GM04503 (cell line): ENCODE measurements around the gene RBP4.

ENCODE experiments used
- DNase-seq: peaks from one replicate; pipeline ENCODE4 v3.0.0-alpha.2; 2012; ENCODE audit warnings: low read depth

Gene RBP4

DNA sequence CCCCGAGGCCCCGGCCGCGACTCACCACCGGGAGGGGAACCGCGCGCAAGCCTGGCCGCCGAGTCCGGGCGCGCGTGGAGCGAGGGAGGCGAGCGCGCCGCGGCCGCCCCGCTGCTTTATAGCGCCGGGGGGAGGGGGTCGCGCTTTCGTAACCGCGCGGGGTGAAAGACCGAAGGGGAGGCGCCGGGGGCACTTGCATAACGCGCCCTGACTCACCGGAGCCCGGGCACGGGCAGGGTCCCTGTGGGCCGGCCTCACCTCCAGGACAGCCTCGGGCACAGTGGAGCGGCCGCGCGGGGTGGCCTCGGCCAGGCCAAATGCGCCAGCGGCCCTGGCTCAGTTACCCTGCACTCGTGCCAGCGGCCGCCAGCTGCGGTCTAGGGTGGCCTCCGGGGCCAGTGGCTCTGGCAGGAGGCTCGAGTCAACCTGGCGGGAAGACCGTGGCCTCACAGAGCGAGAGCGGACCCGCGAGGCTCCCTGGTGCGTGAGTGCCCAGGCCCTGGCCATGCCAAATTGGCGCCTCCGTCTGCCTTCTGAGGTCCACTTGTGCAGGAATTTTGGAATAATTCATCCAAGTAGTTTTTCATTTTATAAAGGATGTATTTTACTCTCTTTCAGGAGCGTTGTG lies at the start of gene RBP4:
RBP4 (minus strand) TSS at position 90 of the 628 bp plus-strand sequence. CDS start 207 bp downstream, outside the sequence.
- DNase-seq = no peak

DNA sequence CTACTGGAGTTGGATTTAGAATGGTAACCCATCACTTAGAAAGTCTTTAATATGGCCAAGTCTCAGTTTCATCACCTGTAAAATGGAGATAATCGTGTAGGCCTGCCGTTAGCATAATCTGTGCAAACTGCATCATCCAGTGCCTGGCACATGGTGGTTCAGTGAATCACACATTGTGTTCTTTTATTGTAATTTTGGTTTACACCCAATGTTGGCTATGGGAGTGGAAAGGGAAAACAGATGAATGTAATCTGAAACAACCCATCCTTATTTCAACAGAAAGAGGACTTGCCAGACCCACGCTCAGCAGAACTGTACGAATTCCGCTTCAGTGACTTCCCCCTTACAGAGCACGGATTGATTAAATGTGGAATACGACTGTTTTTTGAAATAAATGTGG lies 38.8 kb upstream of the RBP4 start:
- no peak for DNase-seq

DNA sequence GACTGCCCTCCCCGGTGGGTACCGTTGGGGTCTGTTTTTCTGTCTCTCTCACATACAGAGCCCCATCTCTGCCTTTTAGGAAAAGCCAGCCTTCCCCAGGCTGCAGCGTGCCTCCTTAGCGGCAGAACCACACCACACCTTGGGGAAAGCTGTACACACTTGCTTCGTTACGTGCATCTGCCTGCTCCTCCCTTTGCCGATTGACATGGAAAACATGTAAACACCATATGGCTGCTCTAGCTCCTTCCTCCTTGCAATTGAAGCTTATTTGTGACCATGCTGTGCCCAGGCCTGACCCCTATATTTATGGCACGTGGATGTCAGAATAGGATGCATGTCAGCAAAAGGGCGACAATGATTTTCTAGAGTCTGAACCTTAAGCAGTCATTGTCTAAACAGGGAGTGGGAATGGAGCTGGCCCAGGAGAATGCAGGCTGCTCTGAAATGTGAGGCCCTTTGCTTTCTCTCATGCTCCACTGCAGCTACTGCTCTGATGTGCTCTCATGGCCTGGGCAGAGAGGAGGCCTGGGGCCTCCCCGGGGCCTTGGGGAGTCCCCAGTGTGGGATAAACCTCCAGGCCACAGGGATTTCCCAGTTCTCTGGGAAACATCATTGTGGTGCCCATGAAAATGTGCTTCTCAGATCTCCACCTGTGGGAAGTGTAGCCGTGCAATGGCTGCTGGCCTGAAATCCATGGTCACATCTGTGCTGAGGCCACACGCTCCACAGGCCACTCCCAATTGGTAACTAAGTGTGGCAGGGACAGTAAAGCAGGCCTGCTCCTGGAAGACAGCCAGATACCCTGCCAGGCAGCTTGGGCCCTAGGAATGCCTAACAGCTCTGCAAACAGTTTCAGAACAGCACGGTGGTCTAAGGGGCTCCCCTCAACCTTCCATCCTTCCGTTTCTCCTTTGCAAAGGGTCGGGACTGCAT lies 29.9 kb upstream of the RBP4 start:
- no peak for DNase-seq

DNA sequence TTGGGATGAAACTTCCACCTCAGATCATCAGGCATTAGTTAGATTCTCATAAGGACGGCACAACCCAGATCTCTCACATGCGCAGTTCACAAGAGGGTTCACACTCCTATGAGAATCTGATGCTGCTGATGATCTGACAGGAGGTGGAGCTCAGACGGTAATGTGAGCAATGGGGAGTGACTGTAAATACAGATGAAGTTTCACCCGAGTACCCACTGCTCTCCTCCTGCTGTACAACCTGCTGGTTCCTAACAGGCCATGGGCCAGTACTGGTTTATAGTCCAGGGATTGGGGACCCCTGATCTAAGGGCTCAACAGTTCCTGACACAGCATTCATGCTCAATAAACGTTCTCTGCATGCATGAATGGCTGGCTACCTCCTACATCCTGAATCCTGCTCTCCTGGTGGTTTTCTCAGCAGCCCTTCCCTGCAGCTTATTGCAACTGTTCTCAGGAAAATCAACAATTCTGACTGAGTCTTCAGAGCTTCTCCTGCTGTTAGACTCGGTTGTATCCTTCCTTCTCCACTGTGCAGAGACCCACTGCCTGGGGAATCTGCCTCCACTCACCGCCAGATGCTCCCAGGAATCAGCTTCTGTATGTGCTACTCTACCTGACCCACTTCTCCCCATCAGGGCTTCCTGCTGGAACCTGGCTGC lies 28.7 kb upstream of the RBP4 start:
- DNase-seq = no peak

DNA sequence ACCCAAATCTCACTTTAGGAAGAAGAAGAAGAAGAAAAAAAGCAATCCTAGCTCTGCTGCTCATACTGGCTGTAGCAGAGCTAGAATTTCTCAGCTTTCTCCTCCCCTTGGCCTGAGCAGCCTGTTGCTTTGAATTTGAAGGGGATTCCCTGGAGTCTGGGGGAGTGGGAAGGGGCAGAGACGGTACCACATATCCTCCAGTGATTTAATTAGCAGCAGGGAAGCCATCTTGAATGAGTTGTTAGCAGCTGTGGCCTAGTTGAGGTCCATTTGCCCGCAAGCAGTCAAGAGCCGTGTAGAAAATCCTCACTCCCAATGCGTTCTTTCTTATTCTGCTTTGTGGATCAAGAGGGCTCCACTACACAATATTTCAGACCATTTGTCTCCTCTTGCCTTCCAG lies 27.8 kb upstream of the RBP4 start:
- DNase-seq = no peak

DNA sequence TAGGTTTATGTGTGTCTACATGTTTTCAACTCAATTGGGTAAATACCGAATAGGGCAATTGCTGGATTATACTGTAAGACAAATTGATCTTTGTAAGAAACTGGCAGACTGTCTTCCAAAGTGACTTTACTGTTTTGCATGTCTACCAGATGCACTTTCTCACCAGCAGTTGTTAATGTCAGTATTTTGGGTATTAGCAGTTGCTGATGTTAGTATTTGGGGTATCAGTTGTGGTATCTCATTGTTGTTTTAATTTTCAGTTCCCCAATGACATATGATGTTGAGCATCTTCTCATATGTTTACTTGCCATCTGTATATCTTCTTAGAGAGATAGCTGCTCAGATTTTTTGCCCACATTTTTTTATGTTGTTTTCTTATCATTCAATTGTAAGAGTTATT lies 21.9 kb upstream of the RBP4 start:
- DNase-seq = no peak

DNA sequence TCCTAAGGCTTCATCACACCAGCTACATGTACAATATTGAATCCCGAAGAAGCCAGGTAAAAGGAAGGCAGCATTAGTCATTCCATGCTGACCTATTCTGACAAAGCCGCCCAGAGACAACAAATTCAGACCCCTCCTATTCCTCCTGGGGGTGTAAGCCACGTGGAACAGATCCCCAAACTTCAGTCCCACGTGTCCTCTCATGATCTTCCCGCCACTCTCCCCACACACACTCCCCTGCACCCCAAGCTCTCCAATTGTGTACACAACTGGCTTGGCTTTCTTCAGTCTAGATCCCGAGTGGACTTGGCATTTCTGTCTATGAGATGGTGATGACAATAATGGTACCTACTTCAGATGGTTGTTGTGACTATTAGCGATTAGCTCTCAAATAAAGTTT lies 19.9 kb upstream of the RBP4 start:
- DNase-seq = no peak

DNA sequence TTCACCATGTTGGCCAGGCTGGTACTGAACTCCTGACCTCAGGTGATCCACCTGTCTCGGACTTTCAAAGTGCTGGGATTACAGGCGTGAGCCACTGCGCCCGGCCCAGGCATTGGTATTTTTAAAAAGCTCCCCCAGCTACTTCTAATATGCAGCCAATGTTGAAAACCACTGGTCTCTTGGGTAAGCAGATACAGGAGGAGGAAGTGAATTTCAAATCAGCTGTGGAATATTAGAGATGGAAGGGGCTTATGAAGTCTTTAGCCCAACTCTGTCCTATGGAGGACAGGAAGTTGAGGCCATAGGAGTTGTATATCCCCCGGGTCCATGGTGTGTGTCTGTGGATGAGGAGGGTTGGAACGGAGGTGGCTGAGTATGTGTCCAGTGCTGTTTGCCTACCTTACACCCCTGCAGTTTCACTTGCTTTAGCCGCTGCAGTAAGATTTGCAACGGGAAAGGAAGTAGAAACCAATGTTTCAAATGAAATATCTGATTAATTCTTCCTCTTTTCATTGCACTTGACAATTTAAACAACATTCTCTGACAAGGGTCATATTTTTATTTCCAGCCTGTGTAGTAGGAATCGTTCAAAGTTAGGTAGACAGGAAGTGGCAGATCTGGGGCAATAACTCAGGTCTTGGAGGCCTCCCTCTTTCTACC lies 14.7 kb upstream of the RBP4 start:
- no peak for DNase-seq

DNA sequence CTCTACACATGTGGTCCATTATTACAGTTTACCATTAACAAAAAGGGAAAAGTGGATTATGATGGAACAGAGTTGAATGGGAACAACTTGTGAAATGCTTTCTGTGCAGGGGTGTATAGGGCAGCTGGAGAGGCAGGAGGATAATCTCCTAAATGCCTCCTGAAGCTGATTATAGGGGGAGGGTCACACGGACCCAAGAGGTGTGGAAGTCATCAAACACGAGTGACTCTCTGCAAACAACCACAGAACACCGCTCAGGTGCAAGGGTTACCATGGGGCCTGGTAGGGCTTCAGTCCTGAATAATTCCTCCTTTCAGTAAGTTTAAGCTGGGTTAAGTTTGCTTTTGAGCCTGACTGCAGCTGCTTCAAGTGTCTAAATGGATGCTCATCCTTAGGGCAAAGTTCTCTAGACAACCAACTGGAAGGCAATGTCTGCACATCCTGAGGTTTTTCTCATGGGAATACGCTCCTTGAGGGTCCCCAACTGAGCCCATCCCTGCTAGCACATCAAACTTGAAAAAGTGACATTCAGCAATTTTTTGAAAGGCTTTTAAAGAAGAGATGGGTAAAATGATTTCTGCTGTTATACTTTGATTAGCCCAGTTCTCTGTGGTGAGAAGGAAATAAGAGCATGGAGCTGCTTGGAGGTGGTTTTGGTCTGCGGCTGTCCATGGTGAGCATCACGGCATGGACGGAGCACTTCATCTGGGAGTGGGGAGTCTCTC lies 13.2 kb upstream of the RBP4 start:
- no peak for DNase-seq

DNA sequence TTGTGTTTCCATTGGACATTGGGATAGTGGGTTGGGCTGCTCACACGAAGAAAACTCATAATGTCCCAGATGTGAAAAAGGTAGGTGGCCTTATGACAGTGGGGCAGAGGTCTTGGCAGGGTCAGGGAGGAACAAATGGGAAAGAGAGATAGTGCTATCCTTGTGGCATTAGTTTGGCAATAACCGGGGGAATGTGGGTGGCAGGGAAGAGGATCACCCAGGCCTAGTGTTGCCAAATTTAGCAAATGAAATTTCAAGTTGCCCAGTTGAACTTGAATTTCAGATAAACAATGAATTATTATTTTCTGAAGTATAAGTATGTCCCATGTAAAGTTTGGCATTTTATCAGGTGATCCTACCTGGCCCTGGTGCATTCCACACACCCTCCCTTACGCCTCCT lies 12.1 kb upstream of the RBP4 start:
- no peak for DNase-seq

DNA sequence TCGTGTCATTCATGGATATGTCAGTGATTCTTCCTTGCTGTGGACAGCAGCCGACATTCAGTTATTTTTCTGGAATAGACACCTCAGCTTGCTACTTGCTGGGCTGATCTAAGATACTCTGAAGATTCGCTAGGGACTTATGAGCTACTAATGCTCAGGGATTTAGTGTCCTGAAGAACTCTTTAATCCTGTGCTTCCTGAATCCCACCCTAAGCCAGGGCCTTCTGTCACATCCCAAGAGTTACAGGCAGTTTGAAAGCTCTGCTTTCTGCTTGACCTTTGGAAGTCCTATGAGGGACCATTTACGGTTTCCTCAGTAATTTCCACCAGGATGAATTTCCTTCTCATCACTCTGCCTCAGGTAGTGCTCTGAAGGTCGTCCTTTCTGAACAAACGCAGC lies 11.3 kb upstream of the RBP4 start, which contains the start of gene PDE6C:
PDE6C (plus strand) TSS at position 227 of the 400 bp plus-strand sequence. CDS start 189 bp downstream, outside the sequence.
- no peak for DNase-seq

DNA sequence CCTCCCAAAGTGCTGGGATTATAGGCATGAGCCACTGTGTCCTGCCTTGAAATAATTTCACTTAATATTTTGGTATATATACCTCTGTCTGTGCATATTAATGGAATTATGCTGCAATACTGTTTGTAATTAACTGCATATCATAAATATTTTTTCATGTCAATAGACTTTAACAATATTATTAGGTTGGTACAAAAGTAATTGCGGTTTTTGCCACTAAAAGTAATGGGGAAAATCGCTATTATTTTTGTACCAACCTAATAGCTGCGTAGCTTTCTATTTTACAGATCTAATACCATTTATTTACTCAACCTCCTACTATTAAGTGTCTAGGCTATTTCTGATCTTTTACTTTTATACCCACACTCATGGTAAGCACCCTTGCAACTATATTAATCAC lies 7.4 kb upstream of the RBP4 start:
- no peak for DNase-seq

DNA sequence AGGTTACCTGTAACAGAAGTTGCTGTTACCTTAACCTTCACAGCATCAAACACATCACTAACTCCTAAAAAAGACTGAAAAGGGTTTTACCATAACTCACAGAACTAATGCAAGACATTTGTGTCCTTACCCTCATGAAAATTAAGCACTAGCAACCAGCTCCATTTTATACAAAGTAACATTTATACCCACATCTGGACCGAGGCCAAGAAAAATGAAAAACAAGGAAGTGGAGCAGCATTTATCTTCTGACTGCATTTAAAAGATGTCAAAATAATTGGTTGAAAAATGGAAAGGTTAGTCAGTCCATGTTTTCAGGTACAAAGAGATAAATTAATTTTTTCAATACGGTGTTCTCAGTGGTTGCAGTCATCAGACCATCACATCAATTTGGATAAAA lies 3.1 kb upstream of the RBP4 start:
- DNase-seq = no peak

DNA sequence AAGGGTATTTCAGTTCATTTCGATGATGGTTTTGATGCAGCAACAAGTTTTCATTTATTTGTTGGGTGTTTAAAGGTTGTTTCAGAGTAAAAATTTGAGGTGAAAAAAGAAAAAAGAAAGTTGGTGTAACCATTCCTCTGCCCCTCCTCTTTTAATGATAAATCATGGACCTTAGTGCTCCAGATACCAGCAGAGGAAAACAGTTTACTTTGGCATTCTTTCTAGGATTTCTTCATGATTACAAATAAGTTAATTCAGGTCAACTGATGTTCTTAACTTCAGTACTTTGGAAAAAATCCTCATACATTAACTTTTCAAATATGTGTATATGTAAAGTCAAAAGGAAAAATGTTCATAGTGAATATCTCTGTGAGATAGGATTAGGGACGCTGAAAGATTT lies 2.0 kb upstream of the RBP4 start:
- no peak for DNase-seq

DNA sequence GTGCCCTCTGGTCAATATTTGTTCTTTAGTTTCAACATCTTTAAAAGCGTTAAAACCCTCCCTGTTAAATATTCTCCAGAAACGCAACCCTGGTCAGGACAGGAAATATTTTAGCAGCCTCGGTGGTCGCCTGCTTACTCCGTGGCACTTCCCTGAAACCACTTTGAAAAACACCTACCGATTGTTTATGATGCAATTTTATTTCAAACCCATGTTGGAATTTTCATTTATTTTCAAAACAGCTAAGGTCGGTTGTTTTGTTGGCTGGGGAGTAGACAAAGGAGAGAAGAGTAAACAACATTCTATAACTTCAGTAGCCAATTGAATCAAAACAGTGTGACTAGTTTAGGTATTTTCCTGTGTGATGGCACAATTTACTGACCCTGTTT lies 733 bp upstream of the RBP4 start:
- DNase-seq = no peak

DNA sequence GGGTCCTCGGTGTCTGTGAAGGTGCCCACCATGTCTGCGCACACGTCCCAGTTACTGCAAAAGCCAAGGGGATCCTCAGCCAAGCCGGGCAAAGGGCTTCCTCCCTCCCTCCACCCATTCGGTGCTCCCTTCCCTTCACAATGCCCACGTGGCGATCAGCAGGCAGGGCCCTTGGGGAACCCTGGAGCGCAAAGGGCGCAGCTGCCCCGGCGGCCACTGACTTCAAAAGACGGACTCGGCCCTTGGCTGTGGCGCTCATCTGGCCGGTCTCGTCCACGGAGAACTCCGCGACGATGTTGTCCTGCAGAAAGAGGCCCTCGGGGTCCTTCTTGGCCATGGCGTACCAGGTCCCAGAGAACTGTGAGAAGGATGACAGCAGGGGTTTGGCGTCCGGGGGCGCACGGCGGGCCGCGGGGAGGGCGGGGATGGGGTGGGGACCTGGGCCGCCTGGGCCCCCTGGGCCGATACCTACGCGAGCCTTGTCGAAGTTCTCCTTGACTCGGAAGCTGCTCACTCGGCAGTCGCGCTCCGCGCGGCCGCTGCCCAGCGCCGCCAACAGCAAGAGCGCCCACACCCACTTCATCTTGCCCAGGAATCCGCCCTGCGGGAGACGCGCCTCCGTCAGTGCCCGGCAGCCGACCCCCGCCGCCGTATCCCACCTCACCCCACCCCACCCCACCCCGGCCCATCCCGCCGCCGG lies 439 bp downstream of the RBP4 start:
- no peak for DNase-seq

DNA sequence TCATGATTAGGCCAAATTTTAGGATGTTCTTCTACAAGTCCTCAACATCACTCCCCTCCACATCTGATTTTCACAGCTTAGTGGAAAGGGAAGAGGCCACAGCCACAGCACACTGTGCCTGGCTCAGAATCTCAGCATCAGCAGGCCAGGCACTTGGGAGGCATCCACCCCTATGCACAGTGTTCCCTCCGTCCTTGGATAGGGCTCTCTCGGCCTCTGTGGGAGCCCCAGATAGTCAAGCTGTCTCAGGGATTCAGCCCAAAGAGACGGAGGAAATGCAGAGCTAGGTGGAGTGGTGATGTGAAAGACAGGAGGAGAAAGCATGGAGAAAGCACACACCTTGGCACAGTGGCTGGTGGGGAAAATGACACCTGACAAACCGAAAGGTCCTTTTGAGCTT lies 1.3 kb downstream of the RBP4 start:
- no peak for DNase-seq

DNA sequence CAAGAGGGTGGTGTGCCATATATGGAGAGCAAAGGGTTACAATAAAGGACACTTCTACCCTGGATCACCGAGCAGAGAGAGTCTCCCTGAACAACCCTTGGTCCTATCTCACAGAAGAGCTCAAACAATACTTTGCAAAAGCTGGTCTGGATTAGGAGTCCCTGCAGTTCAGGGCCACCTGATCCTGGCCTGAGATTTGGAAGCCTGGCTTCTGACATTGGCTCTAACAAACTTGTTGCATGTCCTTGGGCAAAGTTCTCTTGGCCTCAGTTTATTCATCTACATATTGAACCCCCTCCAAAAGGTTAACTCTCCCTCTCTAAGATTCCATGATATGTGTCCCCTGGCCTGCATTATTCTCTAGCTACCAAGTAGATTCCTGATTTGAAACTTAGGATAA lies 1.7 kb downstream of the RBP4 start:
- no peak for DNase-seq

DNA sequence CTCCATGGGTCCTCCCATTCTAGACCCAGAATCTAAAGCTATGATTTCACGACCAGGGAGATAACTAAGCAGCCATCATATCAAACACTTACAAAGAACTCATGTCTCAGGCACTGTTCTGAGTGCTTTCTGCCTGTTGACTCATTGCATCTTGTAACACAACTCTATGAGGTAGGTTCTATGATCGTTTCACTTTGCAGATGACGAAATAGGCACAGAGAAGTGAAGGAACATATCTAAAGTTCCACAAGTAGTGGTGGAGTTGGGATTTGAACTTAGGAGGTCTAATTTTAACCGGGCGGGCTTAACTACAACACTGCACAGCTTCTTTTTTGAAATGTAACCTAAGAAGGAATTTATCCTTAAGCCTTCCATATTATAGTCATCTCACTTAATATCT lies 2.9 kb downstream of the RBP4 start:
- DNase-seq = no peak

DNA sequence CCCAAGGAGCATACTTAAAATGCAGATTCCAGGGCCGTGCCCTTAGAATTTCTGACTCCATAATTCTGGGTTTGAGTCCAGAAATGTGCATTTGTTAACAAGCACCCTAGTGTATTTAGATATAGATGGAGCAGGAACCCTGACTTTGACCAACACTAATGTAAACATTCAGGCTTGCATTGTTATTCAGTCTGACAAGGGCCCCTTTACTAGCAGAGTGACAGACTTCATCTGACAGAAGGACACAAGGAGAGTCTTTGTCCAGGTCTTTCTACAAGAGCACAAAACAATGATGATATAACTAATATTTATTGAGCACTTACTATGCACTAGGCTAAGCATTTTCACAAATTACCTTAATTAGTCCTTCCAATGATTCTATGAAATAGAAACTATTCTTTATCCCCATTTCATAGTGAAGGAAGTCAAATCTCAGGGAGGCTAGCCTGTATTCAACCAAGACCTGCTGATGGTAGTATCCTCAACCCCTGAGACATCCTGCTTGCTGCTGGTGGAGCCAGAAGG lies 3.9 kb downstream of the RBP4 start:
- DNase-seq = no peak

DNA sequence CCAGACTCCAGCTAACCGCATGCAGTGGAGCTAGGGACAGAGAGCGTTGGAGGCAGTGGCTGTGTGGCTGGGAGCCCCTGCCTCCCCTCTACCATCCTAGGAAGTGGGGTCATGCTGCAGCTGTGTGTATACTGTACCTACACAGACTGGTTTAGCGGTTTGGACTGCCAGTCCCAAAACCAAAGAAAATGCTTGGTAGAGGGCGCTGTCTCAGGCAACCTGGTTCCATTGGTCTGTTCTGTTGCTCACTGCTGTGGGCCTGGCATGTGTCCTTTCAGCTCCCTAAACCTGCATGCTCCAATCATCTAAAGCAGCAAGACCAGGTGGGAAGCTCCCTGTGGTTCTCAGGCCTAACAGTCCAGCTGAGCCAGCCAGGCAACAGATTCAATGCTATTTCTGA lies 4.5 kb downstream of the RBP4 start:
- DNase-seq = no peak
